ENCODE results near the gene PRSS53.

DNA sequence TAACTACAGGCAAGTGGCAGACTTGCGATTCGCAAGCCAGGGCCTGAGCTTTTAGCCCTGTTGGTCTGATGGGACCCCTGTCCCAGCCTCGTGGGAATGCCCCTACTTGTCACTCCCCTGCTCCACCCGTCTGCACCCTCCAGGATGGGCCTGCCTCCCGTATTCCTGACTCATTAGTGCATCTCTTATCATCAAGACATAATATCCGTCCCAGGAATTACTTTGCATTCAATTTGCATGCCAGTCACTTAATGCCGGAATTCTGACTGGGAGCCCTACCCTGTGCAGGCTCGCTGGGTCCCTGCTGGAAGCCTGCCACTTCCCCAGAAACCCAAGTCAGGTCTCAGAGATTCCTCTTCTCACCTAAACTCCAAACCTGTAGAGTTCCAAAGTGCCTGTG is 3.3 kb downstream of the PRSS53 start:
- TF ChIP-seq, protein P1, sequence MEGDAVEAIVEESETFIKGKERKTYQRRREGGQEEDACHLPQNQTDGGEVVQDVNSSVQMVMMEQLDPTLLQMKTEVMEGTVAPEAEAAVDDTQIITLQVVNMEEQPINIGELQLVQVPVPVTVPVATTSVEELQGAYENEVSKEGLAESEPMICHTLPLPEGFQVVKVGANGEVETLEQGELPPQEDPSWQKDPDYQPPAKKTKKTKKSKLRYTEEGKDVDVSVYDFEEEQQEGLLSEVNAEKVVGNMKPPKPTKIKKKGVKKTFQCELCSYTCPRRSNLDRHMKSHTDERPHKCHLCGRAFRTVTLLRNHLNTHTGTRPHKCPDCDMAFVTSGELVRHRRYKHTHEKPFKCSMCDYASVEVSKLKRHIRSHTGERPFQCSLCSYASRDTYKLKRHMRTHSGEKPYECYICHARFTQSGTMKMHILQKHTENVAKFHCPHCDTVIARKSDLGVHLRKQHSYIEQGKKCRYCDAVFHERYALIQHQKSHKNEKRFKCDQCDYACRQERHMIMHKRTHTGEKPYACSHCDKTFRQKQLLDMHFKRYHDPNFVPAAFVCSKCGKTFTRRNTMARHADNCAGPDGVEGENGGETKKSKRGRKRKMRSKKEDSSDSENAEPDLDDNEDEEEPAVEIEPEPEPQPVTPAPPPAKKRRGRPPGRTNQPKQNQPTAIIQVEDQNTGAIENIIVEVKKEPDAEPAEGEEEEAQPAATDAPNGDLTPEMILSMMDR (IDR thresholded peaks at IDR 0.05): no peak
- TF ChIP-seq POLR2AphosphoS5 (IDR thresholded peaks at IDR 0.05): no peak
- no peak for TF ChIP-seq EP300 (IDR thresholded peaks at IDR 0.05)
- no peak for TF ChIP-seq POLR2A (IDR thresholded peaks at IDR 0.05)

All from gastroesophageal sphincter (tissue), 3 donors.